Thoracic aorta (tissue), 2 donors: Measurements from ENCODE around the gene HSPE1. TPM values are rescaled to one million over a fixed set of nuclear protein-coding genes. Genes with fewer than 3 reads are reported as not detected.

Source experiments
- ATAC-seq: fragments of 150-250 bp; one replicate; pipeline ENCODE4 v1.8.0; 2017; ENCODE audit warnings: low read depth; ENCODE audit not compliant: insufficient number of reproducible peaks, low FRiP score
- DNase-seq: peaks from one replicate; pipeline ENCODE4 v3.0.0-alpha.2; 2020; ENCODE audit warnings: low spot score
- H3K27ac ChIP-seq, 2 donors: fragments of 200-600 bp; sonication (generic); 1 replicate in 1 of 2; 2 replicates in 1 of 2; pipeline ENCODE4 v1.5.1; 2016; ENCODE audit warnings: mild to moderate bottlenecking in 2 of 2, moderate library complexity in 2 of 2
- H3K27me3 ChIP-seq: fragments of 200-600 bp; sonication (generic); replicated peaks from 2 replicates; pipeline ENCODE4 v1.6.0; 2016; ENCODE audit warnings: mild to moderate bottlenecking; ENCODE audit not compliant: insufficient read depth
- H3K36me3 ChIP-seq: fragments of 200-600 bp; sonication (generic); one replicate; pipeline ENCODE4 v1.5.1; 2016
- H3K4me1 ChIP-seq, 2 donors: fragments of 200-600 bp; sonication (generic); 1 replicate in 1 of 2; 2 replicates in 1 of 2; pipeline versions ENCODE4 v1.5.1 to v1.6.0; 2016; ENCODE audit warnings: low read depth in 2 of 2, mild to moderate bottlenecking in 1 of 2; ENCODE audit not compliant: control insufficient read depth in 1 of 2
- H3K4me3 ChIP-seq: fragments of 200-600 bp; sonication (generic); 2 replicates; pipeline ENCODE4 v1.5.1; 2016; ENCODE audit warnings: mild to moderate bottlenecking
- H3K9me3 ChIP-seq: fragments of 200-600 bp; sonication (generic); 2 replicates; pipeline ENCODE4 v1.5.1; 2016
- CTCF ChIP-seq: fragments of 200-600 bp; sonication (generic); IDR thresholded peaks from one replicate; pipeline ENCODE4 v1.5.1; 2019; ENCODE audit warnings: antibody characterized with exemption
- total RNA-seq, 2 donors: library from RNA; depleted of rRNA; stranded (reverse); fragments of >200 nt; gene quantifications; one replicate each; pipeline versions ENCODE4 v1.1.0 to v1.2.3, GENCODE V29; 2016

HSPE1 gene
- total RNA-seq, 2 donors from 2014 or later = 26.3 to 45.0 TPM

GRCh38 chr2:197515315-197515738 is 15.1 kb downstream of the HSPE1 start:
- ATAC-seq (peak; percentile 6), DNase-seq (no peak)
- no peak for TF ChIP-seq CTCF
- H3K27ac ChIP-seq = peak overlapping the region; percentile 87 to 90
- peaks cover 13 to 24% of the 10 kb centered on the region in 2 donors for H3K4me1 ChIP-seq
- peak overlapping the region; percentile 89 for H3K4me3 ChIP-seq
- no peaks in the 10 kb centered on the region for H3K36me3 ChIP-seq
- H3K9me3 ChIP-seq = no peaks in the 10 kb centered on the region
- H3K27me3 ChIP-seq = no peaks in the 10 kb centered on the region

DNA sequence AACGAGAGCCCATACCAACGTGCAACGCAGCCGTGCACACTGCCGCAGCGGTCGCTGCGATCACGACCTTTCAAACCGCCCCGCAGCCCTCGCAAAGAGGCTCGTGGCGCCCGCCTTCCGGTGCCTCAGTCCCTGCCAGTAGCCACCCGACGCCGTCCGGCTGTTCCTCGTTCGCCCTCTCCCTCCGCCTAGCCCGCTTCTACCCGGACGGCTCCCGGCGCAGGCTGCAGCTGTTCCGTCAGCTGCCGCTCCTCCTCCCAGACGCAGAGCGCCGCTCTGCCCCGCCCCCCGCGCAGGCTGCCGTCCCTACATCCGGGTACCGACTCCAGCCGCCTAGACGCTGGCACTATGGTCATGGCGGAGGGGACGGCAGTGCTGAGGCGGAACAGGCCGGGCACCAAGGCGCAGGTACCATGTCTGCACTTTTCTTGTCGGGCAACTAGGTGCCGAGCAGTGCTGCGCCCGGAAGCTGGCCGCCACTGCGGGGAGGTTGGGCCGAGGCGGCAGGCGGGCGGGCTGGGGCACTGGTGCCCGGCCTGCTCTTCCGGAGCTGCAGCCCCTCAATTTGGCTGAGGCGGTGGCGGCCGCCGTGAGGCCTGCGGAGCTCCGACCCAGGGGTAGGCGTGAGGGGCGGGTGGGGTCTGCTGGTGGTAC is 15.7 kb downstream of the HSPE1 start, which contains the start of gene MOB4:
Gene MOB4 (plus strand): TSS at position 328 of the 654 bp plus-strand sequence. CDS start 21 bp downstream, at position 349.
- TF ChIP-seq CTCF = no peak
- no peaks in the 10 kb centered on the region for H3K27me3 ChIP-seq
- H3K27ac ChIP-seq = peak within 1 kb of the TSS; percentile 87 to 90
- H3K36me3 ChIP-seq = no peaks in the 10 kb centered on the region
- no peaks in the 10 kb centered on the region for H3K9me3 ChIP-seq
- H3K4me3 ChIP-seq = peak within 1 kb of the TSS; percentile 89
- peaks cover 13 to 24% of the 10 kb centered on the region in 2 donors for H3K4me1 ChIP-seq
- peak; percentile 99 for ATAC-seq
- DNase-seq = peak; percentile 78

DNA sequence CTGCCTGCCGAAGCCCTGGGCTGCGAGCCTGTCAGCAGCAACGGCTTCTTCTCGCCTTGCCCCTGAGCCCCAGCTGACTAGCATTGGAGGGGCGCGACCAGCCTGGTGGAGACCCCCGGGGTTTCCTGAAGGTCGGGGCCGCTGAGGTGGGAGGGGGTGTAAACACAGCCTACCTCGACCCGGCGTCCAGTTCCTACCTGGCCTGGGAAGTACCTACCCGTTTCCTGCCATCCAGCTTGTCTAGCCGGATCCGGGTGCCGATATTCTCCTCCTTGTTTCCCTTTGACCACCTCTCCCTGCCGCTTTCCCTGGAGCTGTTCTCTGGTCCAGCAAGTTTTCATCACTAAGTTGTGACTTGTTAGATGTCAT is 16.2 kb downstream of the HSPE1 start:
- Histone ChIP-seq H3K27me3 (no peaks in the 10 kb centered on the region), H3K9me3 (no peaks in the 10 kb centered on the region), H3K4me1 (peaks cover 13 to 24% of the 10 kb centered on the region in 2 donors), H3K4me3 (peak overlapping the region; percentile 89), H3K36me3 (no peaks in the 10 kb centered on the region), H3K27ac (peak overlapping the region; percentile 87 to 90)
- ATAC-seq (no peak), DNase-seq (no peak)
- TF ChIP-seq CTCF = no peak

DNA sequence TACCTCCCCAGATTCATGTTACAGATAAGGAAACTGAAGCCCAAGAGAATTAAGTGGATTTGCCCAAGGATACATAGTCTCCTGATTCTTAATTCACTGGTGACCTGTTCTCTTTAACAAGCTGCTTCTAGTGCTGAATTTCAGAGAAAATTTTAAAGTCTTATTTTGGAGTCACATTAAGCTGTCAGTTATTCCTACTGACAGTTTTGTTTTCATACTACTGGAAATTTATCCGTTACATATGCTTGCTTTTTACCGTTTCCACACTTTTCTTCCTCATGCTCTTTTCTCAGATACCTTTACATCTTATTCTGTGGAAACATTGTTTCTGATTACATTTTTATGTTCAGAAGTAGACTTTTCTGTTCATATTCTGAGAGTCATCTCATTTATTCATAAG is 17.0 kb downstream of the HSPE1 start:
- Histone ChIP-seq H3K4me3 (peak overlapping the region; percentile 89), H3K36me3 (no peaks in the 10 kb centered on the region), H3K4me1 (peaks cover 13 to 24% of the 10 kb centered on the region in 2 donors), H3K27ac (peak overlapping the region in 1 of 2 donors; percentile 90), H3K27me3 (no peaks in the 10 kb centered on the region), H3K9me3 (no peaks in the 10 kb centered on the region)
- TF ChIP-seq CTCF = no peak
- no peak for DNase-seq
- no peak for ATAC-seq

GRCh38 chr2:197538412-197538811 is 38.2 kb downstream of the HSPE1 start:
- Histone ChIP-seq H3K4me3 (no peak overlapping the region), H3K4me1 (peaks cover 0 to 6% of the 10 kb centered on the region in 2 donors), H3K36me3 (peaks cover 23% of the 10 kb centered on the region), H3K9me3 (no peaks in the 10 kb centered on the region), H3K27ac (no peak overlapping the region), H3K27me3 (no peaks in the 10 kb centered on the region)
- DNase-seq (no peak), ATAC-seq (no peak)
- TF ChIP-seq CTCF = no peak
